HepG2 (cell line): ENCODE data around the gene ADIPOR1.

Experiments used
- BRCA1 ChIP-seq: sonication (generic); formaldehyde crosslinking; IDR thresholded peaks from 2 replicates; pipeline ENCODE4 v1.4.0; 2020; ENCODE audit warnings: missing genetic modification reagents
- GABPB1 ChIP-seq: IDR thresholded peaks from 2 replicates; pipeline ENCODE4 v1.6.1; 2016; ENCODE audit warnings: mild to moderate bottlenecking, missing genetic modification reagents, moderate library complexity, missing compliant biosample characterization
- GATAD2A ChIP-seq: IDR thresholded peaks from 2 replicates; pipeline ENCODE4 v1.6.1; 2016
- ISX ChIP-seq: sonication (generic); formaldehyde crosslinking; conservative IDR thresholded peaks from 2 replicates; pipeline ENCODE4 v1.5.0; 2020; ENCODE audit warnings: missing genetic modification reagents
- MTF1 ChIP-seq: sonication (generic); formaldehyde crosslinking; IDR thresholded peaks from 2 replicates; pipeline ENCODE4 v1.5.0; 2020; ENCODE audit warnings: missing genetic modification reagents
- POLR2A ChIP-seq, 2 experiments: IDR thresholded peaks; 2 replicates each; pipeline ENCODE4 v1.6.1; 2011; ENCODE audit warnings: low read depth in 2 of 2, low read length in 2 of 2, mild to moderate bottlenecking in 1 of 2, moderate library complexity in 1 of 2; ENCODE audit not compliant: insufficient read depth in 1 of 2
- POLR2AphosphoS5 ChIP-seq: IDR thresholded peaks from 2 replicates; pipeline ENCODE4 v1.6.1; 2012; ENCODE audit warnings: low read depth, low read length
- RAD21 ChIP-seq: fragments of 450-650 bp; formaldehyde crosslinking; IDR thresholded peaks from 2 replicates; pipeline ENCODE4 v1.5.0; 2020; ENCODE audit warnings: mild to moderate bottlenecking
- ZNF263 ChIP-seq: sonication (generic); formaldehyde crosslinking; IDR thresholded peaks from 2 replicates; pipeline ENCODE4 v1.4.0; 2020; ENCODE audit warnings: missing genetic modification reagents
- TF ChIP-seq, protein P1 (sequence below): sonication (generic); formaldehyde crosslinking; IDR thresholded peaks from 2 replicates; pipeline ENCODE4 v1.8.1; 2023; ENCODE audit warnings: mild to moderate bottlenecking, inconsistent platforms, moderate library complexity, missing genetic modification reagents, borderline replicate concordance
- TF ChIP-seq, protein P2 (sequence below): sonication (generic); formaldehyde crosslinking; IDR thresholded peaks from 2 replicates; pipeline ENCODE4 v1.8.1; 2023; ENCODE audit warnings: missing genetic modification reagents, inconsistent platforms, borderline replicate concordance
- TF ChIP-seq, protein P3 (sequence below): sonication (generic); formaldehyde crosslinking; IDR thresholded peaks from 2 replicates; pipeline ENCODE4 v1.5.0; 2020; ENCODE audit warnings: mild to moderate bottlenecking, missing genetic modification reagents, moderate library complexity

DNA sequence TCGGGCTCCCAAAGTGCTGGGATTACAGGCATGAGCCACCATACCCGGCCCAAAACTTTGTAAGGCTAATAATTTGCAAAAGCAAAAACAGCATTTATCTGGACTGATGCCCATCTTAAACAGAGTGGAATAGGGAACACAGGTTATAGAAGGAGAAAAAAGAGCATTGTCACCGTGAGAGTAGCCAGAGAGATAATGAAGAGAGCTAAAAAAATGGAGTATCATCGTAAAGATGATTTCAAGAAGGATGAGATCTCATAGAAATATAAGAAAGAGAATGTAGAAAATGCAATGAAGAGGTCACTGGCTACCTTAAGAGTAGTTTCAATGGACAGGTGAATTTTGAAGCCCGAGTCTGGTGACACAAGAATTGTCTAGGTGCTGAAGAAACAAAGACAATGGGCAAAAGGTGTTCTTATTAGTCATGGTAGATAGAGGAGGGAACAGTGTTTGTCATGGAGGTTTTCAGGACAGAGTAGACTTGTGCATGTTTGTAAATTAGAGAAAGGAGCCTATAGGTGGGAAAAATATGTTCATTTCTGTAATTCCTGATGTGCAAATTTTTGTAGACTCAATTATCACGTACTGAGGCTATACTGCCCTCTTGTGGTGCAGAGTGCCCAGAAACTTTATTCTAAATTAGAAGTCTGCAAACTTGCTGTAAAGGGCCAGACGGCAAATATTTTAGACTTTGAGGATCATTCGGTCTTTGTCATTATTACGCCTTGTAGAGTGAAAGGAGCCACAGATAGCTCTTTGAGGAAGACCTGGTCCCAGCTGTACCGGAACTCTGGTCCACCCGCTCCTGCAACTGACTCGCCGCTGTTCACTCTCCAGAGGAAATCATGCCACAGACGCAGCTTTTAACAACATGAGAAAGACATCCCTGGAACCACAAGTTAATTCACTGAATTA lies 41.0 kb upstream of the ADIPOR1 start:
- TF ChIP-seq GABPB1 (CRISPR knock-in tag) (no peak), MTF1 (no peak), POLR2AphosphoS5 (no peak), ZNF263 (CRISPR knock-in tag) (no peak), POLR2A (IDR thresholded peaks at IDR 0.05; ENCODE audit: insufficient read depth in 1 of 2, low read depth in 2 of 2, low read length in 2 of 2) (no peak), GATAD2A (CRISPR knock-in tag) (no peak), ISX (CRISPR knock-in tag) (no peak), BRCA1 (CRISPR knock-in tag) (no peak), RAD21 (CRISPR knock-in tag) (peak; percentile 57; the same call in 1 of the 2 replicates)
- TF ChIP-seq, protein P1, sequence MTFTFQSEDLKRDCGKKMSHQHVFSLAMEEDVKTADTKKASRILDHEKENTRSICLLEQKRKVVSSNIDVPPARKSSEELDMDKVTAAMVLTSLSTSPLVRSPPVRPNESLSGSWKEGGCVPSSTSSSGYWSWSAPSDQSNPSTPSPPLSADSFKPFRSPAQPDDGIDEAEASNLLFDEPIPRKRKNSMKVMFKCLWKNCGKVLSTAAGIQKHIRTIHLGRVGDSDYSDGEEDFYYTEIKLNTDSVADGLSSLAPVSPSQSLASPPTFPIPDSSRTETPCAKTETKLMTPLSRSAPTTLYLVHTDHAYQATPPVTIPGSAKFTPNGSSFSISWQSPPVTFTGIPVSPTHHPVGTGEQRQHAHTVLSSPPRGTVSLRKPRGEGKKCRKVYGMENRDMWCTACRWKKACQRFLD (CRISPR knock-in tag): no peak
- TF ChIP-seq, protein P2, sequence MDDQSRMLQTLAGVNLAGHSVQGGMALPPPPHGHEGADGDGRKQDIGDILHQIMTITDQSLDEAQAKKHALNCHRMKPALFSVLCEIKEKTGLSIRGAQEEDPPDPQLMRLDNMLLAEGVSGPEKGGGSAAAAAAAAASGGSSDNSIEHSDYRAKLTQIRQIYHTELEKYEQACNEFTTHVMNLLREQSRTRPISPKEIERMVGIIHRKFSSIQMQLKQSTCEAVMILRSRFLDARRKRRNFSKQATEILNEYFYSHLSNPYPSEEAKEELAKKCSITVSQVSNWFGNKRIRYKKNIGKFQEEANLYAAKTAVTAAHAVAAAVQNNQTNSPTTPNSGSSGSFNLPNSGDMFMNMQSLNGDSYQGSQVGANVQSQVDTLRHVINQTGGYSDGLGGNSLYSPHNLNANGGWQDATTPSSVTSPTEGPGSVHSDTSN (CRISPR knock-in tag): no peak
- TF ChIP-seq, protein P3, sequence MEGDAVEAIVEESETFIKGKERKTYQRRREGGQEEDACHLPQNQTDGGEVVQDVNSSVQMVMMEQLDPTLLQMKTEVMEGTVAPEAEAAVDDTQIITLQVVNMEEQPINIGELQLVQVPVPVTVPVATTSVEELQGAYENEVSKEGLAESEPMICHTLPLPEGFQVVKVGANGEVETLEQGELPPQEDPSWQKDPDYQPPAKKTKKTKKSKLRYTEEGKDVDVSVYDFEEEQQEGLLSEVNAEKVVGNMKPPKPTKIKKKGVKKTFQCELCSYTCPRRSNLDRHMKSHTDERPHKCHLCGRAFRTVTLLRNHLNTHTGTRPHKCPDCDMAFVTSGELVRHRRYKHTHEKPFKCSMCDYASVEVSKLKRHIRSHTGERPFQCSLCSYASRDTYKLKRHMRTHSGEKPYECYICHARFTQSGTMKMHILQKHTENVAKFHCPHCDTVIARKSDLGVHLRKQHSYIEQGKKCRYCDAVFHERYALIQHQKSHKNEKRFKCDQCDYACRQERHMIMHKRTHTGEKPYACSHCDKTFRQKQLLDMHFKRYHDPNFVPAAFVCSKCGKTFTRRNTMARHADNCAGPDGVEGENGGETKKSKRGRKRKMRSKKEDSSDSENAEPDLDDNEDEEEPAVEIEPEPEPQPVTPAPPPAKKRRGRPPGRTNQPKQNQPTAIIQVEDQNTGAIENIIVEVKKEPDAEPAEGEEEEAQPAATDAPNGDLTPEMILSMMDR (CRISPR knock-in tag): peak; percentile 77
